Putamen (tissue), 1 donor: Measurements from ENCODE around the gene DSG3.
"Not testable (repeated sequence)": the region's sequence is repeated elsewhere in the genome, so short reads cannot be mapped to it uniquely, and the experiment has no call there.

Experiments used
- DNase-seq: peaks from one replicate; pipeline ENCODE4 v3.0.0-alpha.2; 2016; ENCODE audit warnings: low spot score

DSG3 gene

GRCh38 chr18:31493171-31493570, 45.6 kb downstream of the DSG3 start:
- DNase-seq: no peak

GRCh38 chr18:31493941-31494340, 46.4 kb downstream of the DSG3 start:
- DNase-seq: no peak

GRCh38 chr18:31494705-31495244, 47.2 kb downstream of the DSG3 start:
- not testable (repeated sequence) for DNase-seq

- DNase-seq: no peak
These were observed 49.9 kb downstream of the DSG3 start for GRCh38 chr18:31497404-31497835.

- DNase-seq: no peak
These were observed 50.5 kb downstream of the DSG3 start, which contains the start of gene DSG2 for GRCh38 chr18:31497836-31498573. Gene DSG2 (plus strand): TSS chr18:31498177. CDS start chr18:31498252, 75 bp downstream.

GRCh38 chr18:31498574-31499524, 51.3 kb downstream of the DSG3 start:
- DNase-seq: no peak

- DNase-seq: no peak
These were observed 52.6 kb downstream of the DSG3 start for GRCh38 chr18:31500051-31500688.

- DNase-seq: no peak
These were observed 55.5 kb downstream of the DSG3 start for GRCh38 chr18:31503011-31503410.

GRCh38 chr18:31504455-31505147, 57.1 kb downstream of the DSG3 start:
- DNase-seq: no peak

- no peak for DNase-seq
These were observed 57.6 kb downstream of the DSG3 start for GRCh38 chr18:31505156-31505555.

GRCh38 chr18:31506024-31506742, 58.6 kb downstream of the DSG3 start:
- DNase-seq: no peak

GRCh38 chr18:31507124-31507523, 59.6 kb downstream of the DSG3 start:
- DNase-seq: not testable (repeated sequence)

GRCh38 chr18:31508781-31509180, 61.2 kb downstream of the DSG3 start:
- DNase-seq: no peak

- no peak for DNase-seq
These were observed 62.0 kb downstream of the DSG3 start for GRCh38 chr18:31509571-31509970.

GRCh38 chr18:31510319-31510718, 62.8 kb downstream of the DSG3 start:
- DNase-seq: no peak

- no peak for DNase-seq
These were observed 63.6 kb downstream of the DSG3 start for GRCh38 chr18:31511098-31511497.

GRCh38 chr18:31512203-31512764, 64.7 kb downstream of the DSG3 start:
- DNase-seq: no peak

GRCh38 chr18:31513189-31513935, 65.8 kb downstream of the DSG3 start:
- no peak for DNase-seq

GRCh38 chr18:31516437-31516836, 68.9 kb downstream of the DSG3 start:
- DNase-seq: no peak

GRCh38 chr18:31526374-31526773, 78.8 kb downstream of the DSG3 start:
- no peak for DNase-seq
